IMR-90 (cell line): ENCODE results near the gene TIA1. TPM values are rescaled to one million over a fixed set of nuclear protein-coding genes. Genes with fewer than 3 reads are reported as not detected.

ENCODE experiments used
- ATAC-seq: fragments of 200-7000 bp; cut with Tn5 transposase; 2 replicates; pipeline ENCODE4 v1.9.1; 2020; ENCODE audit warnings: low read depth, mild to moderate bottlenecking, moderate library complexity
- BruUV-seq: library from RNA; stranded (reverse); fragments of 400-500 nt; replicated peaks from 2 replicates; lab custom pipeline; 2021; lab: Mats Ljungman, UMichigan
- CTCF ChIA-PET: fragments of 300-600 bp; formaldehyde crosslinking; extraction: SDS; loops from one replicate; lab custom pipeline; 2021; ENCODE audit warnings: antibody characterized with exemption; lab: Yijun Ruan, JAX
- POLR2A ChIA-PET: fragments of 300-600 bp; sonication (Branson Sonifier 250); formaldehyde crosslinking; loops from one replicate; lab custom pipeline; 2022; ENCODE audit warnings: antibody characterized with exemption; ENCODE audit not compliant: unreplicated experiment; lab: Charles Lee
- DNase-seq: peaks from one replicate; pipeline ENCODE4 v3.0.0; 2013
- H2AFZ ChIP-seq: replicated peaks from 2 replicates; pipeline ENCODE3; 2013; ENCODE audit warnings: low read length, mild to moderate bottlenecking; ENCODE audit not compliant: poor library complexity
- H2AK5ac ChIP-seq: 2 replicates; pipeline ENCODE4 v1.6.1; 2013; ENCODE audit warnings: low read depth, low read length, inconsistent platforms
- H2AK9ac ChIP-seq: replicated peaks from 2 replicates; pipeline ENCODE3; 2013; ENCODE audit warnings: mild to moderate bottlenecking, low read depth, low read length, moderate library complexity; ENCODE audit not compliant: poor library complexity
- H2BK120ac ChIP-seq: 2 replicates; pipeline ENCODE4 v1.6.1; 2013; ENCODE audit warnings: low read depth, low read length, inconsistent platforms
- H2BK15ac ChIP-seq: 3 replicates; pipeline ENCODE4 v1.6.1; 2013; ENCODE audit warnings: low read depth, low read length, inconsistent platforms
- H2BK20ac ChIP-seq: 2 replicates; pipeline ENCODE4 v1.6.1; 2013; ENCODE audit warnings: low read depth, mild to moderate bottlenecking, inconsistent platforms, low read length, moderate library complexity
- H2BK5ac ChIP-seq: 2 replicates; pipeline ENCODE4 v1.6.1; 2013; ENCODE audit warnings: mild to moderate bottlenecking, low read depth, low read length, inconsistent platforms; ENCODE audit not compliant: poor library complexity, severe bottlenecking
- H3K14ac ChIP-seq: replicated peaks from 2 replicates; pipeline ENCODE4 v1.6.1; 2013; ENCODE audit warnings: low read depth, low read length, inconsistent platforms
- H3K18ac ChIP-seq: 2 replicates; pipeline ENCODE4 v1.6.1; 2013; ENCODE audit warnings: low read depth, low read length, control low read depth
- H3K23ac ChIP-seq: 2 replicates; pipeline ENCODE4 v1.6.1; 2013; ENCODE audit warnings: low read depth, low read length, inconsistent platforms
- H3K27ac ChIP-seq: 2 replicates; pipeline ENCODE4 v1.5.1; 2013; ENCODE audit warnings: mild to moderate bottlenecking, control low read depth, low read length; ENCODE audit not compliant: insufficient read depth
- H3K27me3 ChIP-seq: 2 replicates; pipeline ENCODE4 v1.6.1; 2013; ENCODE audit warnings: low read length; ENCODE audit not compliant: control insufficient read depth, insufficient read depth
- H3K36me3 ChIP-seq: 2 replicates; pipeline ENCODE4 v1.6.1; 2013; ENCODE audit warnings: low read length, mixed read lengths; ENCODE audit not compliant: control insufficient read depth, insufficient read depth
- H3K4ac ChIP-seq: 2 replicates; pipeline ENCODE4 v1.6.1; 2013; ENCODE audit warnings: low read depth, low read length, inconsistent platforms
- H3K4me1 ChIP-seq: 2 replicates; pipeline ENCODE4 v1.6.1; 2013; ENCODE audit warnings: low read length, mixed read lengths; ENCODE audit not compliant: control insufficient read depth, insufficient read depth
- H3K4me2 ChIP-seq: 2 replicates; pipeline ENCODE4 v1.6.1; 2013; ENCODE audit warnings: low read depth, mild to moderate bottlenecking, control low read depth, low read length, moderate library complexity
- H3K4me3 ChIP-seq: 2 replicates; pipeline ENCODE4 v1.5.1; 2013; ENCODE audit warnings: low read depth, mild to moderate bottlenecking, control low read depth, low read length, moderate library complexity; ENCODE audit not compliant: insufficient read depth
- H3K56ac ChIP-seq: 2 replicates; pipeline ENCODE4 v1.6.1; 2013; ENCODE audit warnings: low read length, inconsistent platforms; ENCODE audit not compliant: insufficient read depth; ENCODE audit errors: extremely low read depth
- H3K79me1 ChIP-seq, 2 experiments: 2 replicates each; pipeline ENCODE4 v1.6.1; 2013; ENCODE audit warnings: low read length in 2 of 2, inconsistent platforms in 1 of 2, low read depth in 1 of 2
- H3K9ac ChIP-seq: 2 replicates; pipeline ENCODE4 v1.6.1; 2013; ENCODE audit warnings: low read depth, low read length, control low read depth
- H3K9me1 ChIP-seq: 2 replicates; pipeline ENCODE4 v1.6.1; 2013; ENCODE audit warnings: low read length, inconsistent platforms; ENCODE audit not compliant: insufficient read depth
- H3K9me3 ChIP-seq: 2 replicates; pipeline ENCODE4 v1.6.1; 2013; ENCODE audit warnings: low read length; ENCODE audit not compliant: control insufficient read depth, insufficient read depth
- H4K20me1 ChIP-seq: 2 replicates; pipeline ENCODE4 v1.6.1; 2013; ENCODE audit warnings: low read length, inconsistent platforms; ENCODE audit not compliant: insufficient read depth
- H4K5ac ChIP-seq: 2 replicates; pipeline ENCODE4 v1.6.1; 2013; ENCODE audit warnings: mild to moderate bottlenecking, low read depth, low read length, control low read depth
- H4K8ac ChIP-seq, 2 experiments: 2 replicates each; pipeline ENCODE4 v1.6.1; 2013; ENCODE audit warnings: low read depth in 2 of 2, low read length in 2 of 2, control low read depth in 1 of 2, inconsistent platforms in 1 of 2
- H4K91ac ChIP-seq: 2 replicates; pipeline ENCODE4 v1.6.1; 2013; ENCODE audit warnings: low read depth, low read length, inconsistent platforms; ENCODE audit not compliant: insufficient read depth
- BHLHE40 ChIP-seq: fragments of 150-350 bp; IDR thresholded peaks from 2 replicates; pipeline ENCODE4 v1.6.1; 2016; ENCODE audit warnings: mild to moderate bottlenecking, low read depth, low read length
- CEBPB ChIP-seq: IDR thresholded peaks from 2 replicates; pipeline ENCODE4 v1.6.1; 2012; ENCODE audit warnings: low read depth, low read length, improper control_type of control experiment
- CHD1 ChIP-seq: IDR thresholded peaks from 2 replicates; pipeline ENCODE4 v1.6.1; 2012; ENCODE audit warnings: low read depth, low read length, improper control_type of control experiment
- CTCF ChIP-seq: conservative IDR thresholded peaks from 2 replicates; pipeline ENCODE4 v1.5.1; 2012; ENCODE audit warnings: mild to moderate bottlenecking, low read depth, low read length, improper control_type of control experiment
- ELK1 ChIP-seq: fragments of 150-350 bp; IDR thresholded peaks from 2 replicates; pipeline ENCODE4 v1.6.1; 2016; ENCODE audit warnings: low read depth, mild to moderate bottlenecking, low read length, moderate library complexity, borderline replicate concordance
- FOS ChIP-seq: fragments of 150-350 bp; IDR thresholded peaks from 2 replicates; pipeline ENCODE4 v1.6.1; 2016; ENCODE audit warnings: low read depth, low read length
- MAFK ChIP-seq: IDR thresholded peaks from 2 replicates; pipeline ENCODE4 v1.6.1; 2012; ENCODE audit warnings: low read depth, low read length, improper control_type of control experiment
- MAZ ChIP-seq: IDR thresholded peaks from 2 replicates; pipeline ENCODE4 v1.6.1; 2012; ENCODE audit warnings: low read depth, mild to moderate bottlenecking, low read length, improper control_type of control experiment, moderate library complexity, borderline replicate concordance
- MXI1 ChIP-seq: IDR thresholded peaks from 2 replicates; pipeline ENCODE4 v1.6.1; 2012; ENCODE audit warnings: low read depth, mild to moderate bottlenecking, low read length, moderate library complexity, borderline replicate concordance
- NFE2L2 ChIP-seq: fragments of 150-350 bp; IDR thresholded peaks from 2 replicates; pipeline ENCODE4 v1.6.1; 2016; ENCODE audit warnings: low read depth, mild to moderate bottlenecking, low read length
- POLR2A ChIP-seq: IDR thresholded peaks from 2 replicates; pipeline ENCODE4 v1.6.1; 2012; ENCODE audit warnings: mild to moderate bottlenecking, low read depth, low read length
- RAD21 ChIP-seq: IDR thresholded peaks from 2 replicates; pipeline ENCODE4 v1.6.1; 2012; ENCODE audit warnings: low read length, improper control_type of control experiment
- RCOR1 ChIP-seq: IDR thresholded peaks from 2 replicates; pipeline ENCODE4 v1.6.1; 2012; ENCODE audit warnings: mild to moderate bottlenecking, low read length, improper control_type of control experiment; ENCODE audit not compliant: insufficient replicate concordance
- RFX5 ChIP-seq: IDR thresholded peaks from 2 replicates; pipeline ENCODE4 v1.8.0; 2012; ENCODE audit warnings: low read depth, mild to moderate bottlenecking, low read length, moderate library complexity
- USF2 ChIP-seq: fragments of 150-350 bp; IDR thresholded peaks from 2 replicates; pipeline ENCODE4 v1.6.1; 2017; ENCODE audit warnings: mild to moderate bottlenecking, antibody characterized with exemption, low read length, low read depth
- WGBS, 2 experiments: methylation state at CpG; one replicate each; pipeline versions ENCODE4 v1.1.5 to v1.1.7; 2013; ENCODE audit warnings: missing lambda C conversion rate in 2 of 2; ENCODE audit not compliant: insufficient read length in 1 of 2; ENCODE audit errors: extremely low coverage in 2 of 2; 5-methylcytosine and 5-hydroxymethylcytosine counted together
- dilution Hi-C: fragments of 300-500 bp; cut with HindIII; formaldehyde crosslinking; loops from one replicate; pipeline ENCODE4 v1.14.3; 2018; ENCODE audit warnings: low sequenced_read_pairs; ENCODE audit not compliant: unreplicated experiment
- in situ Hi-C: fragments of 300-500 bp; cut with MboI; formaldehyde crosslinking; loops from 3 replicates; pipeline ENCODE4 v1.14.3; 2019; ENCODE audit warnings: low sequenced_read_pairs, inconsistent platforms, mixed read lengths
- intact Hi-C: fragments of 100-400 bp; cut with micrococcal nuclease; formaldehyde crosslinking; loops from 2 replicates; pipeline ENCODE4 v1.10.0; 2022
- polyA plus RNA-seq, 3 experiments: library from polyadenylated mRNA; depleted of rRNA; stranded (reverse); fragments of >200 nt; gene quantifications; 2 replicates each; pipeline ENCODE4 v1.2.3, GENCODE V29; 2012; ENCODE audit warnings: low replicate concordance in 1 of 3
- total RNA-seq: library from RNA; depleted of rRNA; stranded (reverse); fragments of >200 nt; gene quantifications from 2 replicates; pipeline ENCODE4 v1.2.3, GENCODE V29; 2012

TIA1 gene
- total and polyA plus RNA-seq, 2 of the 4 experiments (the other 2 are of a cell fraction), result 72.7 to 103 TPM

DNA sequence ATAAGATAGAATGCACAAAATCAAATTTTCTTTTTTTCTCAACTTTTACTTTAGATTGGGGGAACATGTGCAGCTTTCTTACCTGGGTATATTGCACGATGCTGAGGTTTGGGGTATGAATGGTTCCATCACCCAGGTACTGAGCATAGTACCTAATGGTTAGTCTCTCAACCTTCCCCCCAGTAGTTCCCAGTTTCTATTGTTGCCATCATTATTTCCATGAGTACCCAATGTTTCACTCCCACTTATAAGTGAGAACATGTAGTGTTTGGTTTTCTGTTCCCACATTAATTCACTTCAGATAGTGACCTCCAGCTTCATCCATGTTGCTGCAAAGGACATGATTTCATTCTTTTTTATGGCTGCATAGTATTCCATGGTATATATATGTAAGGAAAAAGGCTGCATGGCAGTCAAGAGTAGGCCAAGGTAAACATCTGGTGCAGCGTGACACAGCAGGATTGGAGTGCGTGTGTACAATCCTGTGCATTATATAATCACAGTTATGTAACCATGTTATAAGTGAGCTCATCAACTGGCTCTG is 47.1 kb downstream of the TIA1 start:
- no peak overlapping the region for H3K4me2 ChIP-seq
- H4K20me1 ChIP-seq, result no peaks in the 10 kb centered on the region
- H2BK20ac ChIP-seq, result no peak overlapping the region
- no peak overlapping the region for H2BK5ac ChIP-seq
- no peak overlapping the region for H2AFZ ChIP-seq
- H2BK120ac ChIP-seq, result no peak overlapping the region
- H3K9me1 ChIP-seq, result no peaks in the 10 kb centered on the region
- no peak overlapping the region for H3K18ac ChIP-seq
- no peaks in the 10 kb centered on the region for H3K4me1 ChIP-seq
- TF ChIP-seq CTCF (no peak), FOS (no peak), POLR2A (no peak), BHLHE40 (no peak), MXI1 (no peak), USF2 (no peak), CHD1 (no peak), RAD21 (no peak), MAZ (no peak), NFE2L2 (no peak), MAFK (no peak), ELK1 (no peak), RCOR1 (no peak), RFX5 (no peak), CEBPB (no peak)
- H3K14ac ChIP-seq, result no peak overlapping the region
- H3K9ac ChIP-seq, result no peak overlapping the region
- H3K23ac ChIP-seq, result no peak overlapping the region
- no CpG with 5 or more reads among the region's 3 CpGs for WGBS, 2 experiments
- no peak overlapping the region for H3K56ac ChIP-seq
- DNase-seq (no peak), ATAC-seq (no peak)
- no peak overlapping the region for H2BK15ac ChIP-seq
- no peak overlapping the region for H2AK5ac ChIP-seq
- no TSS peak for BruUV-seq
- H4K5ac ChIP-seq, result no peak overlapping the region
- no peaks in the 10 kb centered on the region for H3K79me1 ChIP-seq
- H4K91ac ChIP-seq, result no peak overlapping the region
- dilution Hi-C loops, result no loop called here
- in situ Hi-C loops, result no loop called here
- H4K8ac ChIP-seq, result no peak overlapping the region
- H3K27me3 ChIP-seq, result no peaks in the 10 kb centered on the region
- no peak overlapping the region for H3K27ac ChIP-seq
- H3K36me3 ChIP-seq, result no peaks in the 10 kb centered on the region
- no peaks in the 10 kb centered on the region for H3K9me3 ChIP-seq
- POLR2A ChIA-PET, result interaction anchor here (0.6 kb wide), 1 partner anchor 88 kb away, joined by 9 read pairs; no protein-coding TSS in a partner anchor
- H3K4me3 ChIP-seq, result no peak overlapping the region
- CTCF ChIA-PET, result no interaction called here
- intact Hi-C loops, result no loop called here
- H2AK9ac ChIP-seq, result no peak overlapping the region
- no peak overlapping the region for H3K4ac ChIP-seq
